Neuron (in vitro differentiated cells): ENCODE results near the gene SF3A1.

Source experiments
- H2AFZ ChIP-seq: one replicate; pipeline ENCODE4 v1.6.1; 2013; ENCODE audit warnings: low read depth, mild to moderate bottlenecking, inconsistent platforms, low read length, moderate library complexity
- H3K27me3 ChIP-seq: one replicate; pipeline ENCODE4 v1.6.1; 2013; ENCODE audit warnings: low read length; ENCODE audit not compliant: insufficient read depth
- H3K36me3 ChIP-seq: one replicate; pipeline ENCODE4 v1.6.1; 2013; ENCODE audit warnings: low read length; ENCODE audit not compliant: insufficient read depth
- H3K4me1 ChIP-seq: one replicate; pipeline ENCODE4 v1.6.1; 2013; ENCODE audit warnings: low read length; ENCODE audit not compliant: insufficient read depth
- H3K4me3 ChIP-seq: 2 replicates; pipeline ENCODE4 v1.5.1; 2013; ENCODE audit warnings: mild to moderate bottlenecking, low read length, moderate library complexity
- H3K9me3 ChIP-seq: one replicate; pipeline ENCODE4 v1.6.1; 2013; ENCODE audit warnings: low read length

The SF3A1 gene

GRCh38 chr22:30286813-30287647, 69.7 kb downstream of the SF3A1 start:
- Histone ChIP-seq H3K9me3 (no peaks in the 10 kb centered on the region), H2AFZ (no peak overlapping the region), H3K4me1 (peaks cover 25% of the 10 kb centered on the region), H3K4me3 (no peak overlapping the region), H3K36me3 (no peaks in the 10 kb centered on the region), H3K27me3 (no peaks in the 10 kb centered on the region)

GRCh38 chr22:30286331-30286730, 70.4 kb downstream of the SF3A1 start:
- H3K4me3 ChIP-seq, result no peak overlapping the region
- no peak overlapping the region for H2AFZ ChIP-seq
- no peaks in the 10 kb centered on the region for H3K27me3 ChIP-seq
- no peaks in the 10 kb centered on the region for H3K9me3 ChIP-seq
- H3K36me3 ChIP-seq, result no peaks in the 10 kb centered on the region
- peaks cover 25% of the 10 kb centered on the region for H3K4me1 ChIP-seq

DNA sequence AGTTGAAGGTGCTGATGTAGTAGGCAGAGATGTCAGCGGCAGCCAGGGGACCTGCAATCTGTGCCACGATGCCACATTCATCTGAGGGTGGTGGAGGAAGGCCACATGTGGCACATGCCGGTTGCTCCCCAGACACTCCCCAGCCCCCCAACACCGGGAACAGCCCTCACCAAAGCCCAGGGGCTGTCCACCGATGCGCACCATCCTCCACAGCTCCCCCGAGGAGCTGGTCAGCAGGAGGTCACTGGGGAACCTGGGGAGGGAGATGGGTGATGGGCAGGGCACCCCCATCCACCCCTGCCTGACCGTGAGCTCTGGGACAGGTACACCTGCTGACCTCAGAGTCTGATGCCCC, 70.9 kb downstream of the SF3A1 start:
- Histone ChIP-seq H3K4me3 (no peak overlapping the region), H3K27me3 (no peaks in the 10 kb centered on the region), H3K9me3 (no peaks in the 10 kb centered on the region), H3K4me1 (peaks cover 22% of the 10 kb centered on the region), H3K36me3 (no peaks in the 10 kb centered on the region), H2AFZ (no peak overlapping the region)

GRCh38 chr22:30285176-30285845, 71.4 kb downstream of the SF3A1 start:
- Histone ChIP-seq H3K4me1 (peaks cover 17% of the 10 kb centered on the region), H3K27me3 (no peaks in the 10 kb centered on the region), H3K4me3 (no peak overlapping the region), H3K9me3 (no peaks in the 10 kb centered on the region), H2AFZ (no peak overlapping the region), H3K36me3 (no peaks in the 10 kb centered on the region)

- Histone ChIP-seq H2AFZ (no peak overlapping the region), H3K4me3 (no peak overlapping the region), H3K27me3 (no peaks in the 10 kb centered on the region), H3K4me1 (peaks cover 12% of the 10 kb centered on the region), H3K9me3 (no peaks in the 10 kb centered on the region), H3K36me3 (no peaks in the 10 kb centered on the region)
Measured at GRCh38 chr22:30284666-30285065, 72.0 kb downstream of the SF3A1 start.

DNA sequence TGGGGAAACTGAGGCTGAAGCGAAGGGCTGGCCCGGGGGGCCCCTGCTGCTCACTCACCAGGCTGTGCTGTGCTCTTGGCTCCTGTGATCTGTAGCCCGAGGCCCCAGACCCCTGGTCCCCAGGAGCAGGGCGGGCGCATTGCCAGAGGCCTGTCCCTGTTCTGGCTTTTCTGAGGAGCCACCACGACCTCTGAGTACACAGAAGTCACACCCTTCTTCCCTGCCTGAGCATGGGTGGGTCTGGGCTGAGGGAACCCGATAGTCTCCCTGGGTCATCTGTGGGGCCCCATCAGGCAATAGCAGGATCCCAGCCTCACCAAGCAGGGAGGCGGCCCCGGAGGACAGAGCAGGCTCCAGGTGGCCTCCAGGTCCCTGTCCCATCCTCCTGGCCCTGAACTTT, 72.5 kb downstream of the SF3A1 start:
- no peaks in the 10 kb centered on the region for H3K27me3 ChIP-seq
- H3K36me3 ChIP-seq, result no peaks in the 10 kb centered on the region
- no peak overlapping the region for H3K4me3 ChIP-seq
- H2AFZ ChIP-seq, result no peak overlapping the region
- H3K4me1 ChIP-seq, result peaks cover 12% of the 10 kb centered on the region
- no peaks in the 10 kb centered on the region for H3K9me3 ChIP-seq

DNA sequence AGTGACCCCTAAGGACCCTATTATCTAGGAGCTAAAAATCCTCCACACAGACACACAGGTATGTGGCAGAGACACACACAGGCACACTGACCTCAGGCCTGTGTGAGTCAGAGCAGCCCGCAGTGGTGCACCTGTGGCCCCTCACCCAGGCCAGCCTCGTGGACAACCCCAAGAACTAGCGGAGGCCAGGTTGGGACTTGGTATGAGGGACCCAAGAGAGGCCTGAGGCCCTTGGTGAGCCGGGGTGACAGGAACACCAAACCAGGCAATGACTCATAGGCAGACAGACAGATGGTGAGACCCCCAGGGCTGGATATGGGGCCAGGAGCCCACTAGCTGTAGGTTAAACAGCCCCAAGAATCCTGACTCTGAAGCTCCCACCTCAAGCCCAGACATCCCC, 73.4 kb downstream of the SF3A1 start:
- H3K4me1 ChIP-seq, result peaks cover 6% of the 10 kb centered on the region
- H3K9me3 ChIP-seq, result no peaks in the 10 kb centered on the region
- no peak overlapping the region for H3K4me3 ChIP-seq
- H3K36me3 ChIP-seq, result no peaks in the 10 kb centered on the region
- H3K27me3 ChIP-seq, result no peaks in the 10 kb centered on the region
- no peak overlapping the region for H2AFZ ChIP-seq

- H3K9me3 ChIP-seq, result no peaks in the 10 kb centered on the region
- no peaks in the 10 kb centered on the region for H3K27me3 ChIP-seq
- no peaks in the 10 kb centered on the region for H3K36me3 ChIP-seq
- no peak overlapping the region for H2AFZ ChIP-seq
- H3K4me1 ChIP-seq, result peaks cover 9% of the 10 kb centered on the region
- no peak overlapping the region for H3K4me3 ChIP-seq
Measured at GRCh38 chr22:30282616-30283046, 74.1 kb downstream of the SF3A1 start.
